NCI-H2196 (cell line): Measurements from ENCODE around the gene LRSAM1.

Source experiments
- DNase-seq: peaks from one replicate; lab custom pipeline; 2025; ENCODE audit not compliant: unreplicated experiment; lab: John Stamatoyannopoulos, UW

Gene LRSAM1

GRCh38 chr9:127509955-127510299, 58.6 kb downstream of the LRSAM1 start:
- no peak for DNase-seq

GRCh38 chr9:127514468-127514867, 63.2 kb downstream of the LRSAM1 start:
- no peak for DNase-seq

- DNase-seq: no peak
These were observed 65.7 kb downstream of the LRSAM1 start for GRCh38 chr9:127516835-127517607.

GRCh38 chr9:127517620-127518019, 66.3 kb downstream of the LRSAM1 start:
- DNase-seq: no peak

- DNase-seq: no peak
These were observed 67.0 kb downstream of the LRSAM1 start for GRCh38 chr9:127518091-127518856.

- DNase-seq: no peak
These were observed 68.2 kb downstream of the LRSAM1 start for GRCh38 chr9:127519301-127520166.

GRCh38 chr9:127520941-127521918, 69.9 kb downstream of the LRSAM1 start:
- DNase-seq: no peak

- DNase-seq: peak; percentile 36
These were observed 70.6 kb downstream of the LRSAM1 start for GRCh38 chr9:127521919-127522304.

- DNase-seq: no peak
These were observed 71.4 kb downstream of the LRSAM1 start for GRCh38 chr9:127522727-127523126.

GRCh38 chr9:127523312-127523851, 72.1 kb downstream of the LRSAM1 start:
- no peak for DNase-seq

- no peak for DNase-seq
These were observed 73.1 kb downstream of the LRSAM1 start for GRCh38 chr9:127524373-127524772.

- no peak for DNase-seq
These were observed 74.3 kb downstream of the LRSAM1 start for GRCh38 chr9:127525401-127526188.

GRCh38 chr9:127526655-127527559, 75.6 kb downstream of the LRSAM1 start:
- no peak for DNase-seq

GRCh38 chr9:127527560-127528268, 76.4 kb downstream of the LRSAM1 start:
- no peak for DNase-seq

- DNase-seq: no peak
These were observed 77.3 kb downstream of the LRSAM1 start for GRCh38 chr9:127528422-127529251.

- DNase-seq: no peak
These were observed 78.4 kb downstream of the LRSAM1 start for GRCh38 chr9:127529671-127530070.
